Measurements from ENCODE around the gene AGXT. TPM values are rescaled to one million over a fixed set of nuclear protein-coding genes. Genes with fewer than 3 reads are reported as not detected.

The AGXT gene
- not detected in 2 replicates for total RNA-seq

- H2AFZ ChIP-seq (ENCODE audit: low read length): no peak within 1 kb of the TSS
- H3K4me2 ChIP-seq (ENCODE audit: insufficient read depth, low read length): no peak within 1 kb of the TSS
- no peaks in the 10 kb centered on the region for H3K9me3 ChIP-seq (ENCODE audit: low read depth, low read length)
- peak; percentile 80 for DNase-seq (ENCODE audit: insufficient read length, low spot score, missing footprints)
- H4K20me1 ChIP-seq (ENCODE audit: insufficient read depth, low read length): no peaks in the 10 kb centered on the region
- H3K27me3 ChIP-seq (ENCODE audit: insufficient read depth, low read length): peaks cover 16% of the 10 kb centered on the region
- H3K36me3 ChIP-seq (ENCODE audit: insufficient read depth, low read length): no peaks in the 10 kb centered on the region
- no peaks in the 10 kb centered on the region for H3K79me2 ChIP-seq (ENCODE audit: insufficient read depth, low read length)
- TF ChIP-seq CTCF (IDR thresholded peaks at IDR 0.05; ENCODE audit: extremely low read depth, low read depth, low read length): no peak
- no peak within 1 kb of the TSS for H3K4me3 ChIP-seq (ENCODE audit: insufficient read depth, low read length)
- no peak within 1 kb of the TSS for H3K27ac ChIP-seq (ENCODE audit: low read depth, low read length)
- H3K4me1 ChIP-seq (ENCODE audit: insufficient read depth, low read length): no peaks in the 10 kb centered on the region
These were observed at the start of gene AGXT for GRCh38 chr2:240868286-240869108. Gene AGXT (plus strand): TSS chr2:240868824. CDS start chr2:240868866, 42 bp downstream.

- Histone ChIP-seq H3K79me2 (ENCODE audit: insufficient read depth, low read length) (no peaks in the 10 kb centered on the region), H3K27ac (ENCODE audit: low read depth, low read length) (no peak overlapping the region), H3K36me3 (ENCODE audit: insufficient read depth, low read length) (no peaks in the 10 kb centered on the region), H2AFZ (ENCODE audit: low read length) (no peak overlapping the region), H3K27me3 (ENCODE audit: insufficient read depth, low read length) (peaks cover 47% of the 10 kb centered on the region), H3K4me1 (ENCODE audit: insufficient read depth, low read length) (no peaks in the 10 kb centered on the region), H3K4me3 (ENCODE audit: insufficient read depth, low read length) (no peak overlapping the region), H4K20me1 (ENCODE audit: insufficient read depth, low read length) (no peaks in the 10 kb centered on the region), H3K4me2 (ENCODE audit: insufficient read depth, low read length) (no peak overlapping the region), H3K9me3 (ENCODE audit: low read depth, low read length) (peaks cover 3% of the 10 kb centered on the region)
- no peak for TF ChIP-seq CTCF (IDR thresholded peaks at IDR 0.05; ENCODE audit: extremely low read depth, low read depth, low read length)
- peak; percentile 75 for DNase-seq (ENCODE audit: insufficient read length, low spot score, missing footprints)
These were observed 49.3 kb upstream of the AGXT start for GRCh38 chr2:240819126-240819857.

GRCh38 chr2:240819858-240820606 is 48.6 kb upstream of the AGXT start, which contains the start of gene KIF1A:
Gene KIF1A (minus strand): TSS chr2:240820219. CDS start chr2:240797752, 22,467 bp downstream.
- no peak for TF ChIP-seq CTCF (IDR thresholded peaks at IDR 0.05; ENCODE audit: extremely low read depth, low read depth, low read length)
- H3K27ac ChIP-seq (ENCODE audit: low read depth, low read length): no peak within 1 kb of the TSS
- DNase-seq (ENCODE audit: insufficient read length, low spot score, missing footprints): peak; percentile 82
- H3K27me3 ChIP-seq (ENCODE audit: insufficient read depth, low read length): peaks cover 54% of the 10 kb centered on the region
- no peak within 1 kb of the TSS for H3K4me2 ChIP-seq (ENCODE audit: insufficient read depth, low read length)
- H3K79me2 ChIP-seq (ENCODE audit: insufficient read depth, low read length): no peaks in the 10 kb centered on the region
- H3K36me3 ChIP-seq (ENCODE audit: insufficient read depth, low read length): no peaks in the 10 kb centered on the region
- H3K4me1 ChIP-seq (ENCODE audit: insufficient read depth, low read length): no peaks in the 10 kb centered on the region
- no peak within 1 kb of the TSS for H3K4me3 ChIP-seq (ENCODE audit: insufficient read depth, low read length)
- H3K9me3 ChIP-seq (ENCODE audit: low read depth, low read length): no peaks in the 10 kb centered on the region
- H4K20me1 ChIP-seq (ENCODE audit: insufficient read depth, low read length): no peaks in the 10 kb centered on the region
- no peak within 1 kb of the TSS for H2AFZ ChIP-seq (ENCODE audit: low read length)

All from osteoblast (primary cell).